ENCODE measurements around the gene PAX8. TPM values are rescaled to one million over a fixed set of nuclear protein-coding genes. Genes with fewer than 3 reads are reported as not detected.

PAX8 gene
- total RNA-seq, 1 donor = 2.9 TPM

- Histone ChIP-seq H3K4me3 (ENCODE audit: insufficient read depth, low read length) (no peak overlapping the region), H3K4me2 (ENCODE audit: insufficient read depth, low read length) (no peak overlapping the region), H3K79me2 (ENCODE audit: insufficient read depth, low read length) (no peaks in the 10 kb centered on the region), H3K27me3 (ENCODE audit: insufficient read depth, low read length) (peaks cover 62% of the 10 kb centered on the region), H4K20me1 (ENCODE audit: insufficient read depth, low read length) (no peaks in the 10 kb centered on the region), H3K4me1 (ENCODE audit: insufficient read depth, low read length) (peaks cover 7% of the 10 kb centered on the region), H3K9me3 (ENCODE audit: low read depth, low read length) (no peaks in the 10 kb centered on the region), H3K36me3 (ENCODE audit: insufficient read depth, low read length) (no peaks in the 10 kb centered on the region), H2AFZ (ENCODE audit: low read length) (no peak overlapping the region), H3K27ac (ENCODE audit: low read depth, low read length) (no peak overlapping the region)
- TF ChIP-seq CTCF (IDR thresholded peaks at IDR 0.05; ENCODE audit: extremely low read depth, low read depth, low read length) = no peak
- DNase-seq (ENCODE audit: insufficient read length, low spot score, missing footprints) = no peak
Observed at GRCh38 chr2:113277474-113278072, 1.1 kb downstream of the PAX8 start.

DNA sequence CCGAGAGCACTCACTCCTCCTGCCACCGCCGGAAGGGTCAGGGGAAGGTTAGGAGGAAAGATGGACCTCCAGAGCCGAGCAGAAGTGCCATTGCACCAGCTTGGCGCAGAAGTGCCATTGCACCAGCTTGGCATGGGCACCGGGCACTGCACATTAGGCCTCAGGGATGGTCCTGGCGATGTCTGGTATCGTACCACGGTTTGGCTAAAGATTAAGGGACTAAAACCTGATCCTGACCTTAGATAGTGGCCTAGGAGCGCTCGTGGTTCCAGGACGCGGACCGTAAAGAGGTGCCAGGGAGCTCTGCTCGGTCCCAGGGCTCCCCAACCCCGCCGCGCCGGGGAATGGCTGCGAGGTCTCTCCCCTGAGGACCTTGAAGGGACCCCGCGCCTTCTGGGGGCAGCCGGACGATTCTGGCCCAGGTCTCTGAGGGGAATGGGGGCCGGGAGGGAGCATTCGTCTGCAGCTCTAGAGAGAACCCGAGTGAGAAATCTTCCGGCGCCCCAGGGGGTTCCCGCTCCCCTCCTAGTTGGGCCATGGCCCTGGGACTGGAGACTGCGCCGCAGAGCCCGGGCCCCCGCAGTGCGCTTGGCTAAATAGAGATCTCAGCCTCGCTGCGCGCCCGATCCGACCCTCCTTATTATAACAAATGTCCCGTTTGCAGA lies 1.8 kb downstream of the PAX8 start:
- Histone ChIP-seq H3K27ac (ENCODE audit: low read depth, low read length) (no peak overlapping the region), H3K4me3 (ENCODE audit: insufficient read depth, low read length) (no peak overlapping the region), H3K36me3 (ENCODE audit: insufficient read depth, low read length) (no peaks in the 10 kb centered on the region), H3K4me2 (ENCODE audit: insufficient read depth, low read length) (no peak overlapping the region), H3K27me3 (ENCODE audit: insufficient read depth, low read length) (peaks cover 69% of the 10 kb centered on the region), H3K9me3 (ENCODE audit: low read depth, low read length) (no peaks in the 10 kb centered on the region), H4K20me1 (ENCODE audit: insufficient read depth, low read length) (no peaks in the 10 kb centered on the region), H2AFZ (ENCODE audit: low read length) (no peak overlapping the region), H3K79me2 (ENCODE audit: insufficient read depth, low read length) (no peaks in the 10 kb centered on the region), H3K4me1 (ENCODE audit: insufficient read depth, low read length) (peaks cover under 1% of the 10 kb centered on the region)
- DNase-seq (ENCODE audit: insufficient read length, low spot score, missing footprints) = peak; percentile 82
- TF ChIP-seq CTCF (IDR thresholded peaks at IDR 0.05; ENCODE audit: extremely low read depth, low read depth, low read length) = no peak

GRCh38 chr2:113276216-113276760 lies 2.4 kb downstream of the PAX8 start:
- H3K4me3 ChIP-seq (ENCODE audit: insufficient read depth, low read length) = no peak overlapping the region
- no peaks in the 10 kb centered on the region for H4K20me1 ChIP-seq (ENCODE audit: insufficient read depth, low read length)
- H3K36me3 ChIP-seq (ENCODE audit: insufficient read depth, low read length) = no peaks in the 10 kb centered on the region
- H3K79me2 ChIP-seq (ENCODE audit: insufficient read depth, low read length) = no peaks in the 10 kb centered on the region
- H3K4me2 ChIP-seq (ENCODE audit: insufficient read depth, low read length) = no peak overlapping the region
- H3K27ac ChIP-seq (ENCODE audit: low read depth, low read length) = no peak overlapping the region
- no peaks in the 10 kb centered on the region for H3K9me3 ChIP-seq (ENCODE audit: low read depth, low read length)
- H3K27me3 ChIP-seq (ENCODE audit: insufficient read depth, low read length) = peaks cover 75% of the 10 kb centered on the region
- no peaks in the 10 kb centered on the region for H3K4me1 ChIP-seq (ENCODE audit: insufficient read depth, low read length)
- no peak for TF ChIP-seq CTCF (IDR thresholded peaks at IDR 0.05; ENCODE audit: extremely low read depth, low read depth, low read length)
- peak; percentile 74 for DNase-seq (ENCODE audit: insufficient read length, low spot score, missing footprints)
- H2AFZ ChIP-seq (ENCODE audit: low read length) = no peak overlapping the region

DNA sequence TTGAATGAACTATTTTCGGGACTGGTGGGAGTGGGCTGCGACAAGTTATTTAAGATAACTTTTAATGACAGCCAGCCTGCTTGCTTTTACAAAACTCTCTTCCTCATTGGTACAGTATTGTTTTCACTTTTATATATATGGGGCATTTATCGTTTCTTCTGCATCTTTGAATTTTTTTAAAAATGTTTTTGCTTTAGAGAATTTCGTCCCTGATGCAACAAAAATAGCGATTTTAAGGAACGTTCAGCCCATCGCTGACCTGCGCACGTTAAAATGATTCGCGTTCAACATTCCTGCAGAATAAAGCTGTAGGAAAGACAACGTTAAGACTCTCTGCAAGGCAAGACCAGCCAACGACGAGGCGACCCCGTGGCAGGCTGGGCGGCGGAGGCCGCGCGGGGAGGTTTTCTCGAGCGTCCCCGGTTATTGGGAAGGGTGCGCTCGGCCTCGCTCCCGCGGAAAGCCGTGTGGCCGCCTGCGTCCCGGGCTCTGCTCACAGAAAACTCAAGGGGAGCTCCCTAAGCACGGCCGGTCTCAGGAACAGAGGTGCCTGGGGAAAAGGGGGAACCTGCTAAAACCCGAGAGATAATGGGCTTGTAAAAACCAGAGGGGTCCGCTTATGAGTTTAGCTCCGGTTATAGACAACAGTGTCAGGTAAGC lies 3.0 kb downstream of the PAX8 start:
- Histone ChIP-seq H3K9me3 (ENCODE audit: low read depth, low read length) (no peaks in the 10 kb centered on the region), H3K36me3 (ENCODE audit: insufficient read depth, low read length) (no peaks in the 10 kb centered on the region), H3K4me1 (ENCODE audit: insufficient read depth, low read length) (no peaks in the 10 kb centered on the region), H4K20me1 (ENCODE audit: insufficient read depth, low read length) (no peaks in the 10 kb centered on the region), H3K4me2 (ENCODE audit: insufficient read depth, low read length) (no peak overlapping the region), H3K27me3 (ENCODE audit: insufficient read depth, low read length) (peaks cover 81% of the 10 kb centered on the region), H3K79me2 (ENCODE audit: insufficient read depth, low read length) (no peaks in the 10 kb centered on the region), H2AFZ (ENCODE audit: low read length) (no peak overlapping the region), H3K27ac (ENCODE audit: low read depth, low read length) (no peak overlapping the region), H3K4me3 (ENCODE audit: insufficient read depth, low read length) (no peak overlapping the region)
- TF ChIP-seq CTCF (IDR thresholded peaks at IDR 0.05; ENCODE audit: extremely low read depth, low read depth, low read length) = no peak
- DNase-seq (ENCODE audit: insufficient read length, low spot score, missing footprints) = peak; percentile 86

Measured in osteoblast (primary cell).